IPS DF 4.7 (cell line): Measurements from ENCODE around the gene TMF1.

Experiments used
- DNase-seq: peaks from one replicate; pipeline ENCODE4 v3.0.0-alpha.2; 2013; ENCODE audit warnings: low spot score; ENCODE audit errors: extremely low read depth

TMF1 gene

GRCh38 chr3:69014022-69014580, 38.0 kb downstream of the TMF1 start:
- no peak for DNase-seq

- no peak for DNase-seq
These were observed 38.7 kb downstream of the TMF1 start, which contains the start of gene EOGT for GRCh38 chr3:69013253-69014021. Gene EOGT, minus strand, starts transcription at chr3:69013684. Its CDS starts 3,838 bp downstream, at chr3:69009846.

- DNase-seq, result no peak
These were observed 39.3 kb downstream of the TMF1 start for GRCh38 chr3:69012800-69013252.

- no peak for DNase-seq
These were observed 39.9 kb downstream of the TMF1 start for GRCh38 chr3:69012100-69012799.

- DNase-seq, result no peak
These were observed 40.9 kb downstream of the TMF1 start for GRCh38 chr3:69011096-69011730.

- DNase-seq, result peak; percentile 89
These were observed 42.3 kb downstream of the TMF1 start for GRCh38 chr3:69009559-69010410.

DNA sequence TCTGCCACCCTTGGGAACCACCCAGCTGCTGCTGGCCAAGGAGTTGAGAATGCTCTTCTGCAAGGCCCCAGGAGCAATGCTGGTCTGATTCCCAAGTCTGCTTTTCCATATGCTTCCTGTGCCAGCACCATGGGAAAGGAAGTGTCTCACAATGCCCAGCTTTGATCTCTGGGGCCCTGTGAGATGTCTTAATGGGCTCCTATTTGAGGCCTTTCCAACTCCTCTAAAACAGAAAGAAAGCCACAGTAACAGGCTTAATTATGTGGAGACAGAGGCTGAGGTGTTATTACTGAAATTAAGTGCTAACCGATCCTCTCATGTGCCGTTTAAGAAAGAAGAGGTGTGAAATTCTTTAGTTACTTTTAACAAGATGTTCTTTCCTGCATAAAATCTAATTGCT, 43.2 kb downstream of the TMF1 start:
- no peak for DNase-seq

DNA sequence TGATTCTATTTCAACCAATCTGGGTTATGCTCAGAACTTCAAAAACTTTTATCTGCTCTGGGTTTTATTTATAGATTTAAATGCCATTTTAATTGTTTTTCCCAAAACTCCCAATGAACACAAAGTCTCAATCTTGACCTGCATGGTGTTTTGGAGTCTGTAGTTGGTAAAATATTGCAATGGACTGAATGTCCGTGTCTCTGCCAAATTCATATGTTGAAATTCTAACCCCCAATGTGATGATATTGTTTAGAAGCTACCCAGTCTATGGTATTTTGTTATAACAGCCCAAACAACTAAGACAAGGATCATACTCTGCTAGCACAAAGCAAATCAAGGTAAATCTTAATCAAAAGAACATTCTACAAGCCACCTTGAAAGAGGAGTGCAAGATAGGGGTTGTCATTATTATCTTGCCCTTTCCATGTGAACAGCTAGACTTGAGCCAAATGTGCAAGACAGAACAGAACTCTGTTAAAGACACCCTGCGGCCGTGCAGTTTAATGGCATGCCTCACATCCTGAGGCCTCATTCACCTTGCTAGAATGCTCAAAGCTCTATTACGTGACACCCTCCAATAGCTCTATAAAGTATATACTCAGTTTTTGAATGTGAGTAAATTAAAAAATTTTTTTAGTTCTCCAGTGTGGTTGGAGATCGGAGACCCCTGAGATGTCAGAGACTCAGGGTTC, 46.2 kb downstream of the TMF1 start:
- no peak for DNase-seq

DNA sequence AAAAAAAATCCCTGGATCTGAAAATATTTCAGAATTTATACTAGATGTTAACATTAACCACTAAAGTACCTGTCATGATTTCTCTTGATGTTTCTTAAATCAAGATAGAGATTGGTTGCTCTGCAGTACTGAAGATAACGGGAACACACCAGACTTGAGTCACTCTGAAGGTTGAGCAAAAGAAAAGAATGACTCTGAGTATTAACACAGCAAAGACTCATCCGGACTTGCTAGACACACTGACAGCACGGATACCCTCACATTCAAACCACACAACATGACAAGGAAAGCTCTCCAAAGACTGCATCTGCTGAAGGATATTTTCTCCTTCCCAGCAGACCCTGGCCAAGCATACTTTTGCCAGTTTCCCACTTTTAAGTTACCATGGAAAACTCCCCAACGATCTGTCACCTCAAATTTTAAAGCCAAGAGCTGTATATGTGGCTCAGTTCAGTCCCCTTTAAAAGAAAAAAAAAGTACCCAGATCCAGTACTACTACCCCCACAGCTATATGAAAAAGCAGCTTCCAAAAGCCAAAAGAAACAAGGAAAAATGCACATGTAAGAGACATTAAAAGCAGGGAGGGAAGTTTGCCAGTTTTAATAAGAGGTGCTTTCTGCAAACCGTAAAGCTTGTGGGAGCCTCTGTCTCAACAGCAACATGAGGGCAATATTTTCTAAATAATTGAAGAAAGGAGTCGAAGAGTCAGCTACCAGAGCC, 46.9 kb downstream of the TMF1 start:
- DNase-seq, result no peak

- DNase-seq, result no peak
These were observed 48.0 kb downstream of the TMF1 start for GRCh38 chr3:69004138-69004537.

DNA sequence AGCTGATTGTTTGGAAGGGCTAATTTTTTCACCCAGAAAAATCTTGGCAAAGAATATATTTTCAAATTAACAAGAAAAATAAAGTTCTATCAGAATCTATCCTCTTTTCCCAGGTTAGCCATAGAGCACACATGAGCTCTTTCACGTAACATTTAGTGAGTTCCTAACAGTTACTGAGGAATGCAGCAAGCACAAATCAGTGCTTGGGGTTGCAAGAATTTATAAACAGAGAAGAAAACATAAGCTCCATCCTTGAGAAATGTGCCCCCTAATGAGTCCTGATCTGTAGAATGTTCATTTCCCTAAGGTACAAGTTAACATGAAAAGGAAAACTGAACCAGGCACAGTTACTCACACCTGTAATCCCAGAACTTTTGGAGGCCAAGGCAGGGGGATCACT, 52.5 kb downstream of the TMF1 start:
- no peak for DNase-seq

DNA sequence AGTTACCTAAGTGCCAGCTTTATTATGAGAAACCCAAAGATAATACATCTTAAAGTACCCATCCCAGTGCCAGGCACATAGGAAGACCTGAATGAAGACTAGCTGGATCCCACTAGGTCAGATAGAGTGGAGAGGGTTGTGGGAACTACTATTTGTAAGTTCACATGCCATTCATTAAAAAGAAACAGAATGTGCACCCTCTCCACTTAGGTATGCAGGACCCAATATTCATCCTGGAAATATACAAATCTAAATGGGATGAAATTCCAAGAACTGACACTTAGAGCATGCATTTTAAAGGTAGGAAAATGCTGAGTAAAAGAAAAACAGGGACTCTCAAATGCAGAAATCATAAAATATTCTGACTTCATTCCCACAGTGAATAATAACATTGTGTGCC, 53.0 kb downstream of the TMF1 start:
- no peak for DNase-seq

DNA sequence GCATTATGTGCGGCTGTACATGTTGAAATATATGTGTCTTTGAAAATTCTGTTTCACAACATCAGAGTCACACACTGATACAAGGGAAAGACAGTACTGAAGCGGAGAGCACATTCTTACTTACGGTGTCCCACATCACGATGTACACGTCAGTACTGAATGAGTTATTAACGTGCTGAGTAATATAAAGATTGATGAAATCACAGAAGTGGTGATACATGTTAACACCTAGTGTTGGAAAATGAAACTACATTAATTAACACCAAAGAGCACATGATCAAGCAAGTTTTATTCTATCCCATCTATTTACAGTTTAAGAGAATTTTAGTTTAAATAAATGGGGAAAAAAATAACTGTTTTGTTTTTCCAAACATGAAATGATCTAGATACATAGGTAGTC, 54.2 kb downstream of the TMF1 start:
- DNase-seq, result no peak

- DNase-seq, result no peak
These were observed 55.7 kb downstream of the TMF1 start for GRCh38 chr3:68996356-68996995.

GRCh38 chr3:68988740-68989139, 63.4 kb downstream of the TMF1 start:
- no peak for DNase-seq

GRCh38 chr3:68987322-68987721, 64.8 kb downstream of the TMF1 start:
- no peak for DNase-seq

DNA sequence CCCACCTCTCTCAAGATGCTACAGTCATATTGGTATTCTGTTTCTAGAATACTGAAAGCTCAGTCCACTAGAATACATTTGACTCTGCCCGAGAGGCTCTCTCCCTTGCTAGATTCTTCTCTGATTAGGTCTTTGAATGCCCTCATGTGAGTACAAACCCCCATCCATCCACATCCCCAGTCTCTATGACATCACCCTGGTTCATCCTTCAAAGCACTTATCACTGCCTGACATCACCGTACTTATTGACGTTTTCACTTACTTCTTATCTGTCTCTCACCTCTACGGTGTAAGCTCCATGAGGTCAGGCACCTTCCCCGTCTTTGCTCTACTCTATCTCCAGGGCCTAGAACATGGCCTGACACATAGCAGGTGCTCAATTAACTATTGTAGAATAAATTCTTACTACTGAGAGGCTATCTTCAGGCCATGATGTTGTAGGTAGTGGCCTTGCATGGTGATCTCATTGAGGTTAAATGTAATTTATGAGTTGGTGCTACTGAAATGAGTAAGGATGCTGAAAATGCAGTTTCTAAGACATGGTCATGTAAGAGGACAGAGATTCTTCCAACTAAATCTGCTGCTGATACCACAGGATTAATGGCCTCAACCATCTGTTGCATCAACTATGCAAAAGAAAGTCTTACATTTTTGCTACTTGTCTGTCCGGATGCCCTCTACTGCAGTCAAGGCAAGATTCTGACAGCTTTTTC, 65.5 kb downstream of the TMF1 start:
- no peak for DNase-seq

DNA sequence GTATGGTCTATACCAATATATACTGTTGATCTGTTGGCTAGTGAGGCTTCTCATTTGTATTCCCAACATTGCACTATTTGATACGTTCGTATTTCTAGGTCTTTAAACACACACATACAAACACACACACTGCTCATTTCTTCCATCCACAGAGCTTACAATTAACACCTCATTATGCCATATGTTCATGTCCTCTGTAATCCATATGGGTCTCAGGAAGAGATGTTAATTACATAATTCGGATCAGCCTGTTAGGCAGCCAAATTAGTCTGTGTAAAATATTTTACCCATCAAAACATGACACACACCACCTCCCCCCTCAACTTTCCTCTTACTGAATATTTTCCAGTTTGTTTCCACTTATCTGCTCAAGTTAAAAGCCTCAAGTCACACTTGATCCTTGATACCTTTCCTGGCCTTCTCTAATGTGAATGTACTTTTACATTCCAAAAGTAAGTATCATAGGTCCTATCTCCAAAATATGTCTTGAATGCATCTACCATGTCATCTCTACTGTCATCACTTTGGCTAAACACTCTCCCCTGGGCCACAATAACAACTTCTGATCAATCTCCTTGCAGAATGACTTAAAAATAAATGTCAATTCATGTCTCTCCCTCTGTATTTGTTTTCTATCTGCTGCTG, 66.9 kb downstream of the TMF1 start:
- DNase-seq, result no peak
